Measurements from ENCODE around the gene GALNT2. TPM values are rescaled to one million over a fixed set of nuclear protein-coding genes. Genes with fewer than 3 reads are reported as not detected.

GALNT2 gene
- total and polyA plus RNA-seq, 2 experiments from 2014 or later, result 17.8 to 48.3 TPM

- no peak for TF ChIP-seq ZNF462 (CRISPR knock-in tag; IDR thresholded peaks at IDR 0.05)
- no peak for TF ChIP-seq REST (IDR thresholded peaks at IDR 0.05; ENCODE audit: unreplicated experiment)
- TF ChIP-seq ZNF331 (CRISPR knock-in tag; IDR thresholded peaks at IDR 0.05; ENCODE audit: low read depth), result no peak
These were observed 2.8 kb upstream of the GALNT2 start (continued) for GRCh38 chr1:230064283-230064682.

- no peak overlapping the region for H3K4me3 Mint-ChIP-seq
- peaks cover 16% of the 10 kb centered on the region; the same call in 2 of the 3 replicates for H3K9me3 Mint-ChIP-seq
- H3K4me2 ChIP-seq, result no peak overlapping the region
- peaks cover 18% of the 10 kb centered on the region for H4K20me1 ChIP-seq (replicated peaks; ENCODE audit: insufficient read depth)
- DNase-seq (ENCODE audit: low spot score) (no peak), ATAC-seq (no peak)
- peaks cover 27% of the 10 kb centered on the region for H3K4me1 Mint-ChIP-seq
- no peak overlapping the region for H3K4me3 ChIP-seq
- no peak overlapping the region for H3K27ac ChIP-seq (ENCODE audit: low read depth)
- no peaks in the 10 kb centered on the region for H3K36me3 ChIP-seq (ENCODE audit: insufficient read depth)
- no peaks in the 10 kb centered on the region for H3F3A ChIP-seq (replicated peaks; ENCODE audit: low read depth)
- no peaks in the 10 kb centered on the region for H3K9me2 ChIP-seq (ENCODE audit: insufficient read depth)
- peaks cover 9% of the 10 kb centered on the region; the same call in 2 of the 3 replicates for H3K36me3 Mint-ChIP-seq (ENCODE audit: low read depth)
- H3K27ac Mint-ChIP-seq, result no peak overlapping the region
- peaks cover 18% of the 10 kb centered on the region for H3K27me3 ChIP-seq (ENCODE audit: insufficient read depth)
- H3K4me1 ChIP-seq (ENCODE audit: insufficient read depth), result peaks cover 17% of the 10 kb centered on the region
- peaks cover 13% of the 10 kb centered on the region for H3K27me3 Mint-ChIP-seq (ENCODE audit: insufficient read depth, low read depth, poor library complexity)
- H2AFZ ChIP-seq, result no peak overlapping the region
- peaks cover 23% of the 10 kb centered on the region for H3K79me2 ChIP-seq (replicated peaks; ENCODE audit: insufficient read depth)
- no peak for TF ChIP-seq ZNF114 (CRISPR knock-in tag; IDR thresholded peaks at IDR 0.05)
- no peak for TF ChIP-seq JUNB (IDR thresholded peaks at IDR 0.05; ENCODE audit: unreplicated experiment)
- TF ChIP-seq STAT1 (IDR thresholded peaks at IDR 0.05; ENCODE audit: unreplicated experiment), result no peak
- TF ChIP-seq POLR2AphosphoS5 (IDR thresholded peaks at IDR 0.05; ENCODE audit: low read depth), result no peak
- no peak for TF ChIP-seq CTCF (conservative IDR thresholded peaks at IDR 0.05; ENCODE audit: low read depth in 2 of 2)
- no peak for TF ChIP-seq CREB1 (CRISPR knock-in tag; IDR thresholded peaks at IDR 0.05; ENCODE audit: low read depth)
- TF ChIP-seq REST (IDR thresholded peaks at IDR 0.05; ENCODE audit: unreplicated experiment), result no peak
These were observed 1.9 kb upstream of the GALNT2 start for GRCh38 chr1:230065161-230065560.

Data from GM23338 (cell line).